ENCODE measurements around the gene SSUH2.
"Not testable (repeated sequence)": the region's sequence is repeated elsewhere in the genome, so short reads cannot be mapped to it uniquely, and the experiment has no call there.

Gene SSUH2

GRCh38 chr3:8608791-8609467, 35.7 kb downstream of the SSUH2 start:
- no peak for DNase-seq (ENCODE audit: low spot score)

- DNase-seq (ENCODE audit: low spot score) = no peak
Measured at GRCh38 chr3:8608041-8608790, 36.4 kb downstream of the SSUH2 start.

- peak; percentile 21 for DNase-seq (ENCODE audit: low spot score)
Measured at GRCh38 chr3:8607234-8608040, 37.2 kb downstream of the SSUH2 start.

GRCh38 chr3:8606701-8607231, 37.8 kb downstream of the SSUH2 start:
- no peak for DNase-seq (ENCODE audit: low spot score)

GRCh38 chr3:8604988-8605387, 39.6 kb downstream of the SSUH2 start:
- no peak for DNase-seq (ENCODE audit: low spot score)

DNA sequence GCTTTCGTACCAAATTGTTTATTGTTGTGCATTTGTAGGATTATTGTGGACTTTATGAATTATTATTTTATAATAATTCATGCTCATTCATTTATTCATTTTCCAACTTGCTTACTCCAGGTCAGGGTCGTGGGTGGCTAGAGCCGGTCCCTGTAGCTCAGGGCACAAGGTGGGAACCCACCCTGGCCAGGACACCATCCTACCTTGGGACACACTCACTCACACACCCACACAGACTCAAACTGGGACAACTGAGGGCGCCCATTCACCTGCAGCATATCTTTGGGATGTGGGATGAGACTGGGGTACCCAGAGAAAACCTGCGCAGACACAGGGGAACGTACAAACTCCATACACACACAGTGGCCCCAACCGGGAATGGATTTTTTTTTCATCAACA, 40.6 kb downstream of the SSUH2 start:
- DNase-seq (ENCODE audit: low spot score) = no peak

DNA sequence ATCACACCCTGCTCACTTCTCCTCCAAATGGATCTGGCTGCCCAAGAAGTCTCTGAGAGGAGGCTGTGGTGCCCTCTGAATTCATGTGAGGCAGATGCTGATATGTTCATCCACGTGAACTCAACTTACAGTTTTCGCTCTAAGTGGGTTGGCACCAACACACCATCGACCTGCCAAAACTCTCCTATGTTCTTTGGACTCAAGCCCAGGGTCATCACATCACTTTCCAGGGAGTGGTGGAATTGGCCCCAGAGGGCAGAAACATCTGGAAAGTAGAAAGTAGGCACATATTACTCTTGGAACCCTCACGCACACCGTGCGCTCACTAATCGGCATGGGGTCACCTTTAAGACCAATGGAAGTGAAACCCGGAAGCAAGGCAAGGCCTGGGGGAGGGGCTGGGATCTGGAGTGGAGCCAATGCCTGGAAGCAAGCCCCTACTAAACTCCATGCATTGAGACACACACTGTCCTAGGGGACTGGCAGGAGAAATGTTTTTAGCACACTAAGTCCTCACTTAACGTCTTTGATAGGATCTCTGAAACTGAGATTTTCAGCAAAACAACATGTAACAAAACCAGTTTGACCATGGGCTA, 41.4 kb downstream of the SSUH2 start:
- DNase-seq (ENCODE audit: low spot score) = no peak

DNA sequence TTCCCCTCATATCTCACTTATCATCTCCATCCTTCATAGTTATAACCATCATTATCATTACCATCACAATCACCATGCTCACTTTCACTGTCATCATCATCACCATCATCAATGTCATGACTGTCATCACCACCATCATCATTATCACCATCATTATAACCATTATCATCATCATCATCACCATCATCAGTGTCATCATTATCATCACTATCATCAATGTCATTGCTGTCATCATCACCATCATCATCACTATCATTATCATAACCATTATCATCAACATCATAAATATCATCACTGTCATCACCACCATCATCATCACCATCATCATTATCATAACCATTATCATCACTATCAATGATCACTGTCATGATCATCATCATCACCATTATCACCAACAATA, 44.1 kb downstream of the SSUH2 start:
- DNase-seq (ENCODE audit: low spot score) = no peak

- DNase-seq (ENCODE audit: low spot score) = no peak
Measured at GRCh38 chr3:8599146-8599545, 45.5 kb downstream of the SSUH2 start.

DNA sequence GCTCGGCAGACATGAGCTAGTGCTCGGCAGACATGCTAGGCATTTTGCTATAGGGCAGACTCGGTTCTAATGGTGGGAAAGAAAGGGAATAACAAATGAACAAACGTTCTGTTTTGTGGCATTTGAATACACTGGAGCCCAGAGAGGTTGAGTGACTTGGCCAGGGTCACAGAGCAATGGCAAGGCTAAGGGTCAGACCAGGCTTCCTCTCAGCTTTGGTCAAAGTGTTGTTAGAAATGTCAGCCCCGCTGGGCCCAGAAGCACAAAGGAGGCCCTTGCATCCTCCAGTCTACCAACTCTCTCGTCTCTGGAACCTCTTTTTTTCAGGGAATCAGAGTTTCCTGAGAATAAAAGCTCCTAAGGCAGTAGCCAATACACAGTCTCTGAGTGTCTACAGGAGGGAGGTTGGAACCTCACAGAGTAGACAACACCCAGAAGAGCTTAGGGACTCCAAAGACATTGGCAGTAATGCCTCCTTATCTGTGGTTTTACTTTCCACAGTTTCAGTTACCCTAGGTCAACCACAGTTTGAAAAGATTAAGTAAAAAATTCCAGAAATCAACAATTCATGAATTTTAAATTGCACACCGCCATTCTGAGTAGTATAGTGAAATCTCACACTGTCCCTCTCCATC, 47.3 kb downstream of the SSUH2 start:
- no peak for DNase-seq (ENCODE audit: low spot score)

DNA sequence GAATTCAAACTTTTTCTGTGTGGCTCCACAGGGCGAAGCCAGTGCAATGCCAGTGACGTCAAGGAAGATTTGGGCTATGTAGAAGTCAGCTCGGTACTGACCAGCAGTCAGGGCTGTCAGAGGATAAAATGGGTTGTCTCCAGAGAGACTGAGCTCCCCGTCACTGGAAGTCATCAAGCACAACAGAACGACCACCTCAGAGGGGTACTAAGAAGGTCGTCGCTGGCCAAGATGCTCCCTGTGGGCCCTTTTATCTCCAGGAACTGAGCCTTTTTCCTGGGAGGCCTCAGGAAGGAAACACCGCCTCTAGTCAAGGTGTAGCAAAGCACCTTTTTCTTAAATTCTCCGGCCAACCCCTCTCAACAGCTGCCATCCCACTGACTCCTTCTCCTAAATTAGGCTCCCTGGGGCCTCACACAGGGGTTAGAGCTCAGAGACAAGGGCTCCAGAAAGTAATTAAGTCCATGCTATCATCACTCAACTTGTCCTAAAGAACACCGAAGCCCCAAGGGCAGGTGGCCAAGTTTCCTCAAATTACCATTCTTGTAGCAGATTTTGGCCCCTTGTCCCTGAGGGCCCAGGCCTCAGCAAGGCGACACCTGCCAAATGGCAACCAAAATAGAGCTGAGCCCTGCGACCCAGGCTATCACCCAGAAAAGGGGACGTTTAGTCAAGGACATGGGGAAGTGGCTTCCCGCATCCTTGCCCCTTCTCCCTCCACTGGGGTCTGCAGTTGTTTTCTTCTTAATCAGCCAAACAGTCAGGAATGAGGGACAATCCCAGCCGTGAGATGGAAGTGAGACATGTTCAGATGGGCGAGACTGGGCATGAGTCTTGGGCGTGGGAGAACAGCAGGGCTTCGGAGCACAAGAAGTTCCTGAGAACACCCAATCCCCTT, 48.0 kb downstream of the SSUH2 start:
- no peak for DNase-seq (ENCODE audit: low spot score)

- no peak for DNase-seq (ENCODE audit: low spot score)
Measured at GRCh38 chr3:8595695-8596115, 48.9 kb downstream of the SSUH2 start.

DNA sequence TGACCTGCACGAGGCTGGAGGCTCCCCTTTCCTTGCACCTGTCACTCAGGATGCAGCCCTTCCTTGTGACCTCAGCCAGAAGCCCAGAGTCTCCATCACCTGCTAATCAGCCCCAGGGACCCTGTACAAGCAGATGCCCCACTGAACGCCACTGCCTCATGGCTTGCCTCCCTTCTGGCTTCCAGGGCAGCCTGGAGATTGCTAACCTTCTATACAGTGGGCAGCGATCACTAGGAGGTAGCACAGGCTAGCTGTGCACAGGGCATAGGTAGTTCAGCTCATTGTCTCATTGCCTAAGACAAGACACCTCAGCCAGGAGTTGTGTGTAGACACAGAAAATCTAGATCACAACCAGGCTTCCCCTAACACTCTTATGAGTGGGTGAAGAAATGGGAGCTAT, 49.3 kb downstream of the SSUH2 start:
- DNase-seq (ENCODE audit: low spot score) = no peak

DNA sequence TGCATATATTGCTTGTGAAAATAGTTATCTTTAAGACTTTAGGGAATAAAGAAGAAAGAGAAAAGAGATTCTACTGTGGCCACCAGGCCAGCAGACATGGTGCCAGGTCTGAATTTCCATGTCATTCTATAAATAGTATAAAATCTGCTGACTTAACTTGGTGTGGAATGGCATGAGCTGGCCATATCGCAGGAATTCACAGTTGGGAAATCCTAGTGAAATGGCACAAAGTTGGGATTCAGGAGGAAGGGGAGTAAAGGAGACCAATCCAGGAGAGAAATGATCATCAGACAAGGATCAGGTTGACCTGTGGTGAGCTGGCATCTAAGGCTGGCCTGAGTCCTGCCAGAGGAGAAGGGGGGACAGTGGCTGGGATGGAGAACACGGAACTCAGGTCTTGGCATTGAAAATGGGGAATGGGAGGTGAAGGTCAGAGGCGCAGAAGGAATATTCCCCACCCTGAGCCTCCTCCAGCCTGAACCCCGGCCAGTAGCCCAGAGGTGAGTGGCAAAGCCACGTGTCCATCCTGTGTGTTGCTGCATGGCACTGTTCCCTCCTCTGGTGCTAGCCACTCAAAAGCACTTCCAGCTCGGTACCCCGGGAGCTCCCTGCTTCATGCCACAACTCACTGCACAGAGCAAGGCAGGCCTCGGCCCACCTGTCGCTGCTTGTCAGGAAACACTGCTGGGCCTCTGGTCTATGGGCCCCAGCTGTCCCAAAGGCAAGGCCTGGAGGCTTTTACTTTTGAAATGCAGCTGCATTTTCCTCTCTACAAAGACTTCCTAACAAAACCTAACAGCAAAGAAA, 51.4 kb downstream of the SSUH2 start:
- no peak for DNase-seq (ENCODE audit: low spot score)

DNA sequence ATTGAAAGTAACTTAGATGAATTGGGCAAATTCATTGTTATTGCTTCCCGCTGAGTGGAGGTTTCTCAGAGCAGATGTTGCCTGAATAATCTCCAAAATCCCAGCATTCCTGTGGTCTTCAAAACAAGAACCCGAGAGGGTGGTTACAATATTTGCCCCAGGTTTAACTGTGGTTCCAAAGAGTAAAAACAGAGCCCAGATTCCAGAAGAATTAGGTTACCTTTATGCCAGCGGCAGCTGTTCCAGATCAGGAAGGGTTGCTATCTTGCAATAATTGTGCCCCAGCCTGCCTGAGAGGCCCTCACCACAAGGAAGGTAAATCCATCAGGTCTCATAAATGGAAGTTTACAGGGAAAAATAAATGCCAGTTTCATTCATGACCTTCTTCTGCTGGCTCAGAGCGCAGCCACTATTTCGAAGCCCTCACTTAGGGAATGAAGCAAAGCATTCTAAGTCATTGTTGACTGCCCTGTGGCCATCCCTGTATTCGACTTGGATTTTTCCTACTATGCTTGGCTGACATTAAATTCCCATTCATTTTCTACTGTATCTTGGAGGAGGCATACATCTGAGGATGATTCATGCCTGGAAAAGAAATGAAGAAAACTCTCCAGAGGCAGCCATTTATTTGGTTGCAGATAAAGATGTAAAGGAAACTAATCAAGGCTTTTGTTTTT, 54.6 kb downstream of the SSUH2 start:
- DNase-seq (ENCODE audit: low spot score) = no peak

GRCh38 chr3:8584661-8585060, 59.9 kb downstream of the SSUH2 start:
- DNase-seq (ENCODE audit: low spot score) = no peak

GRCh38 chr3:8581806-8582445, 62.7 kb downstream of the SSUH2 start:
- DNase-seq (ENCODE audit: low spot score) = no peak

GRCh38 chr3:8581373-8581772, 63.2 kb downstream of the SSUH2 start:
- DNase-seq (ENCODE audit: low spot score) = no peak

DNA sequence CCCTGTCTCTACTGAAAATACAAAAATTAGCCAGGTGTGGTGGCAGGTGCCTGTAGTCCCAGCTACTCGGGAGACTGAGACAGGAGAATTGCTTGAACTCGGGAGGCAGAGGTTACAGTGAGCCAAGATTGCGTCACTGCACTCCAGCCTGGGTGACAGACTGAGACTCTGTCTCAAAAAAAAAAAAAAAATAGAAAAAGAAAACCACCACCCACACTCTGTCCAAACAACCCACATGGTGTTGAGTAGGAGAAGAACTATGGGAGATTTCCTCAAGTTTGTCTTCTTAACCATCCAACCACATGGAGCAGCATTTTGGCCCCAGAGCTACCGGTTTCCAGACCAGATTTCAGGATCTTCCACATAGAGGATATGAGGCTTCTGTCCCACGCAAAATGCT, 64.2 kb downstream of the SSUH2 start:
- not testable (repeated sequence) for DNase-seq (ENCODE audit: low spot score)
